Skin epidermis (tissue), 12 donors: ENCODE measurements around the gene GCA.

Source experiments
- H3K27ac ChIP-seq, 21 experiments: fragments of 200-600 bp; sonication (generic) in 11 of 21; one replicate each; pipeline ENCODE4 v1.5.0; 2020; ENCODE audit warnings: mild to moderate bottlenecking in 3 of 21, inconsistent platforms in 2 of 21, moderate library complexity in 2 of 21
- H3K4me3 ChIP-seq, 7 experiments: fragments of 200-600 bp; sonication (generic) in 2 of 7; one replicate each; pipeline ENCODE4 v1.5.0; 2020; ENCODE audit warnings: inconsistent platforms in 2 of 7, mild to moderate bottlenecking in 2 of 7, moderate library complexity in 1 of 7

The GCA gene, protein sequence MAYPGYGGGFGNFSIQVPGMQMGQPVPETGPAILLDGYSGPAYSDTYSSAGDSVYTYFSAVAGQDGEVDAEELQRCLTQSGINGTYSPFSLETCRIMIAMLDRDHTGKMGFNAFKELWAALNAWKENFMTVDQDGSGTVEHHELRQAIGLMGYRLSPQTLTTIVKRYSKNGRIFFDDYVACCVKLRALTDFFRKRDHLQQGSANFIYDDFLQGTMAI

DNA sequence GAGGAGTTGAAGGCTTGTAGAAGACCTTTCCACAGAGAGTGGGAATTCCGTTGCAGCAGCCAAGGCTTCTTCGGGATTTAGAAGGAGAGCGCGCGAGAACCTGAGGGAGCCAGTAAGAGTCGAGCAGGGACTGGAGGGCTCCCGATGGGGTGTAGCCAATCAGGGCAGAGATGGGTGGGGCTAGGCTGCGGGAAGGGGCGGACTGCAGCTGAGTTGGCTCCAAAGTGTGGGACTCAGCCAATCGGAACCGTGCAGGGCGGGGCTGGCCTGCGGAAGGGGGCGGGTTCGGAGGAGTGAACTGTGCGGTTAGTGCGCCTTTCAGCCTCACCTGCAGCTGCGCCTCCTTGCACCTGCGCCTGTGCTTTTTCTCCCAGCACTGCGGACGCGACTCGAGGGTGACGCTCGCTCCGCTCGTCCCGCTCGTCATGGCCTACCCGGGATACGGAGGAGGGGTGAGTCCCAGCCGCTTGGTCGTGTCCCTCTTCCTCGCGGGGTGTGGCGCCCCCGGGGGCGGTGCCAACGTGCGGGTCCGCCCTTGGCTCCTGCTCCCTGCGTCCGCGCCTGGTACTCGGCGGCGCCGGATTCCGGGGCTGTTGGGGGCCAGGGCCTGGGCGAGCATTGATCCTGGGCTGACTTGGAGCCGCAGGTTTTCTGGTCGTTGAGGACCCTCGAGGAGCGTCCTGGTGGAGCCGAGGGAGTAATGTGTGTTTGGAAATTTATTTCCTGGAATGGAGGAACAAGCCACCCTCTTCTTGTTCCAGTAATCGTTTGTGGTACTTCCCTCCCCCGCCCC, at the start of gene GCA:
Gene GCA (plus strand): TSS at position 309 of the 793 bp plus-strand sequence. CDS start 117 bp downstream, at position 426.
- Histone ChIP-seq H3K27ac (peak within 1 kb of the TSS; percentile 7 to 86 (median 74)), H3K4me3 (peak within 1 kb of the TSS; percentile 55 to 78 (median 70))

DNA sequence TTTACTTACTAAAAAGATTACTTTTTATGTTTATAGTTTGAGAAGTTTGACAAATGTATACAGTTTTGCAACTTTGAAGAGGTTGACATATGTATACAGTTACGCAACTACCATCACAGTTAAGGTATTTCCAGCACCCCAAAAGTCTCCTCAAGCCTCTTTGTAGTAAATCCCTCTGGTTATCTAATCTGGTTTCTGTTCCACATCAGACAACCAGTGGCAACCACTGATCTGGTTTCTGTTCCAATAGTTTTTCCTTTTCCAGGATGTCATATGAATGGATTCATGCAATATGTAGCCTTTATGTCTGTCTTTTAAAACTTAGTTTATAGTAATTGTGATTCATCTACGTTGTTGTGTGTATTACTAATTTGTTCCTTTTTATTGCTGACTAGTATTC, 48.9 kb upstream of the GCA start:
- Histone ChIP-seq H3K27ac (no peak overlapping the region), H3K4me3 (no peak overlapping the region)

DNA sequence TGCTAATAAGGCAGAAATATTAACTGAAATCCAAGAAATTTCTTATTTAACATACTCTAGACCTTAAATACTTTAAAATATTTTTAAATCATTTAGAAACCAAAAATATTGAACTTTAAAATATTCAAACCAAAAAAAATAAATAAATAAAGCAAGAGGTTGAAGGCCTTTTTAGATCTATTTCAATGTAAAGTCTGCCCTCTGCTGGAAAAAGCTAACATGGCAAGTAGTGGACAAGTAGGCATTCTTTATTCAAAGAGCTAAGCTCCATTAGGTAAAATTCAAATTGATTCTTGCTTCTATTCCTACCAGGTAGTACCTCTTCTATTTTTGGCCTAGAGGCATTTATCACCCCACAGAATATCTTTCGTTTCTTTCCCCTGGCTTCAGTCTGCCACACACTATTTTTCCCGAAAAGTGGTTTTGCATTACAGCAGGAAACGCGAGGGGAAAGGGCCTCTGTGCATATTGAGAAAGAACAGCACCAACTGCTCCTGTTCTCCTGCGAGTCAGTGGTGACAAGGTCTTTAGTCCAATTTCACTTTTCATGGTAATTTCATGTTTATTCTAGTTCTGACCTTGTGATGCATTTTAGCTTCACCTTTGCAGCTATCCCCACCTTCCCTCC, 45.9 kb upstream of the GCA start:
- Histone ChIP-seq H3K27ac (no peak overlapping the region), H3K4me3 (no peak overlapping the region)

DNA sequence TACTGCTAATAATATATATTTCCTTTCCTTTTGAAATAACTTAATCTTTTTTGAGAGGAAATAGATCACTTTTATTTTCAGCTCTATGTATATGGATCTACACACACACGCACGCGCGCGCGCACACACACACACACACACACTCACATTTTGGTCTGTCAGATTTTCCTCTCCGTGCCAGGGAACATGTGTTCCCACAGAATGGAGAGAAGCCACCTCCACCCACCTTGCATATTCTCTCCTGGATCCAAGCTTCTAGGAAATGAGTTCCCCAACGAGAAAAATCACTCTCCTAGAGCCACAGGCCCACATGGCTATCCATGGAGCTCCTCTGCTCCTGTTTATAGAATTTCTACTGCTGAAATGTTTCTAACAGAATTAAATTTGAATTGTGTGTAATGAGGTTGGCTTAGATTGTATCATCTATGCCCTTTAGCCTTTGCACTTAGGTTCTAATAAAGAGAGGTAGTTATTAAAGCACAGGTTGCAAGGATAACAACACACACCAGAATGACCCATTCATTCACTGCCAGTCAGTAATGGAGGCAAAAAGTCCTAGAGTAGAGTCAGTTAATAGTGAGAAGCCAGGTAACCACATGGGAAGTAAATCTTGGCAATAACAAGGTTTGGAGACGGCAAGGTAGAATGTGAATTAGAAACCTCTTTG, 45.1 kb upstream of the GCA start:
- Histone ChIP-seq H3K27ac (no peak overlapping the region), H3K4me3 (no peak overlapping the region)

DNA sequence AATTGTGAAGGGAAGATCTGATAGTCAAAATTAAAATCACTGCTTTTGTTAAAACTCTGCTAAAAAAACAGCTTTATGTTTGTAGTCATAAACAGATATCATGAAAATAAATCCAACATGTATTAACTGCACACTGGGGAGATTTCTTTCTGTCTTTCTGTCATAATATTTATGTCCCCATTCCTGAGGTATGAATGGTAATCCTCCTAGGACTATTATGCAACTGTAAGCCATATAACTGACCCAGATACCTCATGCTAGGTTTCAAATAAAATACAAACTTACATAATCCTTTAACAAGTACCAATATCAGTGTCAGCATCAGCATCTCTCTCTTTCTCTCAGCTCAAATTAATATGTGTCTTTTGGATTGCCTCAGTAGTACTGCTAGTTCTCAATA, 43.7 kb upstream of the GCA start:
- Histone ChIP-seq H3K27ac (no peak overlapping the region), H3K4me3 (no peak overlapping the region)

DNA sequence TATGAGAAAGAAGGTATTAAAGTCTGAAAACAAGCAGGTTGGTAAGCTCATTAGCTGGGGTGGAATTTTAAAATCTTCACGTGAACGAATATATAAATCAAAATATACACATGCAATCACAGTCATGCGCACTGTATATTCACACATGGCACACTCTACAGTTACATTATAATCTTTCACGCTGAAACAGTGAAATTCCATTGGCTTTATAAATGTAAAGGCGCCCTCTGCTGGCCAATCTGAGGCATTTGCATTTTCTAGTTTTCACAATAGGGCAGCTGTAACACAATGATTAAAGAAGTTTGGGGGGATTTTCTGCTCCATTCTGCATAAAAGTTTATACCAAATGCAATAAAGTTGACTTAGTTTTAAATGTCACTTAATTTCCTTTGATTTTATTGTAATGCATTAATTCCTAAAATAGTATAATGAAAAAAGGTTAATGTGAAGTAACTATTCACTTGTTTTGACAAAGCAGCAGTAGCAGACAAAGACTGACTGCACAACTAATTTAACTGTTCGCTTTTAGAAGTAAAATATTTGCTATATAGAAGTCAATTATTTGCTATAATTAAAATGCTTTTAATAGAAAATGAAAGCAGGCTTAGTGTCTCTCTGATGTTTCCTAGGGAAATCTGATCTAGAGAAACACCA, 42.7 kb upstream of the GCA start:
- H3K4me3 ChIP-seq = no peak overlapping the region
- H3K27ac ChIP-seq = no peak overlapping the region

DNA sequence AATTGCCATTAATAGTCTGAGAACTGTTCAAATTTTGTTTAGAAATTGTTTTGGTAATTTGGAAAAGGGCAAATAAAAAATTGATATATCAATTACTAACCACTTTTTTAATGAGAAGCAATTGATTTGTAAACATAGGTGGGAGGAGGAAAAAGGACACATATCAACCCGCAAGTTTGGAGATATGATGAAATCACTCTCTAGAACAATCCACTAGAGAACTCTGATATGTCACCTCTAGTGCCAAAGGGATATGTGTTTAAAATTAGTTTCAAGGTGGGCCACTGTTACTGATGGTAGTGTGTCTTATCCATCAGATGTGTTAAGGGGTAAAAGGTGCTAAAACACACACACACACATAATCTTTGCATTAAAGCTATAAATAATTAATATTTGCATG, 42.1 kb upstream of the GCA start:
- Histone ChIP-seq H3K4me3 (no peak overlapping the region), H3K27ac (no peak overlapping the region)

DNA sequence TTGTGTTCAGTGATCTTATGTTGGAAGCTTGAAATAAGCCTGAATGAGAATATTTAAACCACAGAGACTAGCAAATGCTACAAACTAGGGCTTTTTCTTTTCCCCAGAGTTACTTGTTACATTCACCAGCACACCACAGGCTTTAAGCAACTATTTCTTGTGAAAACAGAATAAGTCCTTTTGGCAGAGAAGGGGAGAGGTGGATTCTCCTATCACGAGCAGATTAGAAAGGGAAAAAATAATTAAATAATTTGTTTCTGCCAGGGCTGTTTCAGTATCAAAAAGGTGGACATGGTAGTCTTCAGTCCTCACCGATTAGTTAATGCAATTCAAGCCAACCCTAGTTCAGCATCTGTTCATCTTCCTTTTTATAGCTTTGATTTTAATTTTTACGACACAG, 38.0 kb upstream of the GCA start:
- no peak overlapping the region for H3K4me3 ChIP-seq
- H3K27ac ChIP-seq = no peak overlapping the region

DNA sequence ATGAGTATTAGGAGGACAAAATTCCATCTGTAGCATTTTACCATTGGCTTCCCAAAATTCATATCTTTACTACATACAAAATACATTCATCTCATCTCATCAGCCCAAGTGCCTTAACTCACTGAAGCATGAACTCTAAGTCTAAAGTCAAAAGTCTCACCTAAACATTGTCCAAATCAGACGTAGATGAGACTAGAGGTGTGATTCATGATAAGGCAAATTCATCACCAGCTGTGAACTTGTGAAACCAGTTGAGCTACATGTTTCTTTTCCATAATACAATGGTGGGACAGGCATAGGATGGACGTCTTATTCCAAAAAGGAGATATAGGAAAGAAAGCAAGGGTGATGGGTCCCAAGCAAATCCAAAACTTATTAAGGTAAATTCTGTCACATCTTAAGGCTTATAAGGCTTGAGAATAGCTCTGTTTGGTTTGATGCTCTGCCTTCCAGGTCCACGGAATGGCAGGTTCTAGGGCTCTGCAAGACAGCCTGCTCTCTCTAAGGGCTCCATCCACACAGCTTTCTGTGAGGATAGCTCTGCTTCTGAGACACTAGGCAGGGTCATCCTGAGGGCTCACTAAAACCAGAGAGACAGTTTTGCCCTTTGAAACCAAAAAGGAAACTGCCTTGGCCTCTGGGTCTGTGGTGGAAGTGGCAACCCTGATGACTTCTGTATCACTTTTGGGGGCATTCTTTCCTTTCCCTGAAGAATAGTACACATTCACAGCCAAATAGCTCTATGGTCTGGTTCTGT, 35.0 kb upstream of the GCA start:
- H3K27ac ChIP-seq = peak overlapping the region in 1 of 21 experiments; percentile 35

DNA sequence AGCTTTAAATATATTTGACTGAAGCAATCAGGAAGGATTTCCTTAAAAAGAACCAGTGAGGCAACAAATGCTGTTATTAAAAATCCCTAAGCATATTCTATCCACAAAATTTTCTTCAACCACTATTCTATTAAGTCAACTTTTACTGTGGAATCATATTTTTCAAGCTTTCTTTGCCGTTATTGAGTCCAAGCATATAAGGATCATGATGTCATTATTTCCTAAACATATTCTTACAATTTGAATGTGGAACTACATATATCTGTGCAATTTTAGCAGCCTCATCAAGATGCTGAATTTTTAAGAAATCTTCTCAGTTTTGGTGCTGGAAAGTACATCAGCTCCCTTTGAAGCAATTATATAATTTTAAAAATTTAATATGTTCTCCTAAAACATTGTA, 31.1 kb upstream of the GCA start:
- no peak overlapping the region for H3K4me3 ChIP-seq
- H3K27ac ChIP-seq = no peak overlapping the region

More for the DNA sequence above, 35.0 kb upstream of the GCA start:
- no peak overlapping the region for H3K4me3 ChIP-seq

DNA sequence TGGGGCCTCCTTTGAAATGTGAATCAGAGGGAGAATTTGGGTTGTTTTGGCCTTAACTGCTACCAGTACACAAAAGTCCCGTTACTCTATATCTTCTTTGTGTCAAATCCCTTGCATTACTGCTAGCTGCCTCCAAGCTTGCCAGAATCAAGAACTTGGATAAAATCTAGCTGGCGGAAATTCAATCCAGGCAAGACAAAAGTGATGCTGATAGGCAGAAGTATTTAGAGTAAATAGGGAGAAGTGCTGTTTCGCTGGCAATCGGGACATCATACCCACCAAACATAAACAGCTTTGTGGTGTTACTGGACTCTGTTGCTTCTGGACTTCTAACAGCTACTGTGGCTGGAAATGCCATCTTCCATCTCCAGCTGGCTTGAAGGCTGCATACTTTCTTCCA, 28.0 kb upstream of the GCA start:
- Histone ChIP-seq H3K4me3 (peak overlapping the region in 2 of 7 experiments; percentile 7 to 98), H3K27ac (no peak overlapping the region)

DNA sequence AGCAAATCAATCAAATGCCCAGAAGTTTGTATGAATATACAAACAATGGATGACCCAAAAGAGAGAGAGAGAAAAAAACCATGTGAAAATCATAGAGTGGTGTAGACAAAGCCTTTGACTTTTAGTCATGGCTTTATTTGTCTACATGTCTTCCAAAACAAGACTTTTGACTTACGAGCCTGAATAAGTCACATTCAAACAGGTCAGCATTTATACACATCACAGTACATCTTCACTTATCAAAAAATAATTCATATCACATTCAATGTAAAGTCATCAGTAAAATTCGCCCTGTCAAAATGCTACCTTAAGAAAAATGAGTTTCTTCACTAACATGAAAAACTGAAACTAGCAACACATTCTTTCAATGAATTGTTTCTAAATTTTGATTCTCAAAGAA, 27.3 kb upstream of the GCA start:
- peak overlapping the region in 5 of 7 experiments; percentile 56 to 98 (median 97) for H3K4me3 ChIP-seq
- peak overlapping the region in 1 of 21 experiments; percentile 98 for H3K27ac ChIP-seq

DNA sequence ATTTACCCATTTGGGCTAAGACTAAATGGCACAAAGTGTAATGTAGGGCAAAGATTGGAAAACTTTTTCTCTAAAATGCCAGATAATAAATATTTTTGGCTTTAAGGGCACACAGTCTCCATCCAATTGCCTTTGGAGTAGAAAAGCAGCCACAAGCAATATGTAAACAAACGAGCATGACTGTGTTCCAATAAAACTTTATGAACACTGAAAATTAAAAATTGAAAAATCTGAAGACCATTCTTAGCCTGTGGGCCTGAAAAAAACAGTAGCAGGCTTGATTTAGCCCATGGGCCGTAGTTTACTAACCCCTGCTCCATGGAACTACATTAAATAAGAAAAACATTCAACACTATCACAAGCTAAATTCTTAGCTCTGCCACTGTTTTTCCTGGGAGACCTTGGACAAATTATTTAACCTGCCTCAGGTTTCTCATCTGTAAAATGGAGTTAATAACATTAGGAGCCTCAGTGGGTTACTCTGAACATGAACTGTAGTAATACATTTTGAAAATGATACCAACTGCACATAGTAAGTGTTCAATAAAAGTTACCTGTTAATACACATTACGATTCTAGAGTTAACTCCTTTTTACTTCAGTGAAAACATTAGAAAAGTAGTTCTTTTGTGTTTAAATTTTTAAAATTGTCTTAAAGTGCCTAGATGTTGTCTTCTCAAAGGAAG, 26.7 kb upstream of the GCA start:
- peak overlapping the region in 17 of 21 experiments; percentile 86 to 99 (median 94) for H3K27ac ChIP-seq
- H3K4me3 ChIP-seq = peak overlapping the region; percentile 56 to 98 (median 77)

DNA sequence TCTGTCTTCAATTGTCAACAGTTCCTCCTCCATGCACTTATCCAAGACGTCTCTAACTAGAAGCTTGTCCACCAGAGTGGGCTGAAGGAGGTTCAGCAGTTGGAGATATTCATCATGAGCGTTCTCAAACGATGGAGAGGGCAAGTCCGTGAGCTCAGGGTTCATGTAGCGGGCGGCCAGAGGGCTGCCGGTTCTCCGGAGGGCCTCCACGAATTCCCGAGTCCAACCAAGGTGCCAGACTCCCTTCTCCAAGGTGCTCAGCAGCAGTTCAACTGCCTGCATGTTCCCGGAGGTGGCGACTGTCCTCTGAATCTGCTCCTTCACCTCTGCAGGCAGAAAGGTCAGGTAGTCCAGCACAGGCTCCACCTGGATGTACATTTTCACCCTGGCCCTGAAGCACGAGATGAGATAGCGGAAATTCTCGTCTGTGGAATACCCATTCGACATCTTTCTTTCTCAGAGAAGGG, 26.0 kb upstream of the GCA start:
- Histone ChIP-seq H3K27ac (peak overlapping the region; percentile 69 to 99 (median 94)), H3K4me3 (peak overlapping the region; percentile 56 to 98 (median 77))

DNA sequence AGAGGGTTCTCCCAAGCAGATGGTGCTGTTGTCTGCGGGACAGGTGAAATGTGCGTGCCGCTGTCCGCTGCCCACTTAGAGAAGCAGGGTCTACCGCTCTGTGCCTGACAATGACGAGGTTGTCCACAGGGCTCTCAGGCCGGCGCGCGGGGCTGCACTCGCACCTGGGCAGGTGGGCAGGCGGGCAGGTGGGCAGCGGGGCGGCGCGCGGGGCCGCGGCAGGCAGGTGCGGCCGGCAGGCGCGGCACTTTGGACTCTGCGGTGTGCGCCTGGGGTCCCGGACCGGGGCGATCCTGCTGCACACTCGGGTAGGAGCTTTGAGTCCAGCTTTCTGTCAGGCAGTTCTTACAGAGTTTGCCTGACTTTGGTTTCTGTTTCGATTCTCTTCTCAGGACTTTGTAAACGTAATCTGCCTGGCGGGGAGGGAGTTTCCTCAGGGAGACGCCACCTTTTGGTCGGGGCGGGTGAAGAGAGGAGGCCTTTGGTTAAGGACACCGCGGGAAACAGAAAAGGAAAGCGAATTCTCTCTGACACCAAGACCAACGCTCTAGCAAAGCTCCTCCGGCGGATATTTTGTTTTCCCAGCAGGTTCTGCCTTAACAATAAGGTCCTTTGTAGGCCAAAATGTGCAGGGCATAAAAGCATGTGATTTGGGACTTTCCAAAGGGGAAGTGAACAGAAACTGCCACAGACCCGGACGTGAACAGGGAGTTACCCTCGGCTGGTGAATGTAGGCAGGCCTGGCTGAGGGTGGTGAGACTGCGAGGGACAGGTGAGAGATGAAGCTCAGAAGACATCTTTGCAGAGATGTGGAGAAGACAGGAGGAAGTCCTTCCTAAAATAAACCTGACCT, 25.4 kb upstream of the GCA start, which contains the start of gene IFIH1:
Gene IFIH1 (minus strand): TSS at position 357 of the 853 bp plus-strand sequence. CDS start 377 bp downstream, outside the sequence.
- Histone ChIP-seq H3K27ac (peak within 1 kb of the TSS; percentile 69 to 99 (median 94)), H3K4me3 (peak within 1 kb of the TSS; percentile 56 to 98 (median 77))

DNA sequence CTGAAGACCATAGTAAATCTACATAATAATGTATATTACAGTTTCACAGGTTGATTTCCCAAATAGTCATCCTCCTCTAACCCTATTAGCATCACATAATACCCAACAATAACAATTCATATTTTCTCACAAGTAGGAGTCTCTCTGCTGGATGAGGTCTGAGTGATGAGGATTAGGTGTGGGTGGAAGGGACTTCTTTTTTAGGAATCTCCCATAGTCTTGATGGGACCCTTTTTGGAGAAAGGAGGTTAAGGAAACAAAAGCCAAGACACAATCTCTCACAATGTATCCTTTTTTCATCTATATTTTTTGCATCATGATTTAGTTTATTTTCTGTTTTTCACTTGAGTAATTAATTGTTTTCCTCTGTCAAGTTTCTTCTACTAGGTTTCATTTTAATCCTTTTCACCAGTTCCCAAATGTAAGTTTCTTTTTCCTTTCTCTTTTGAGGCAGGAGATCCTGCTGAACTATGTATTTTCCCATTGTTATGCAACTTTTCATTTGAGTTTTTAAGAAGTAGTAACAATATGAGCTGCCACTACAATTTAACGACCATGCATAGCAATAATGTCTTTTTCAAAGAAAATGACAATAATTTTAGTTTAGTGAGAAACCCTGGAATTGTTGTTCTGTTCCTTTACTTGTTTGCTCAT, 22.9 kb upstream of the GCA start:
- no peak overlapping the region for H3K4me3 ChIP-seq
- H3K27ac ChIP-seq = peak overlapping the region in 3 of 21 experiments; percentile 7 to 99 (median 98)

DNA sequence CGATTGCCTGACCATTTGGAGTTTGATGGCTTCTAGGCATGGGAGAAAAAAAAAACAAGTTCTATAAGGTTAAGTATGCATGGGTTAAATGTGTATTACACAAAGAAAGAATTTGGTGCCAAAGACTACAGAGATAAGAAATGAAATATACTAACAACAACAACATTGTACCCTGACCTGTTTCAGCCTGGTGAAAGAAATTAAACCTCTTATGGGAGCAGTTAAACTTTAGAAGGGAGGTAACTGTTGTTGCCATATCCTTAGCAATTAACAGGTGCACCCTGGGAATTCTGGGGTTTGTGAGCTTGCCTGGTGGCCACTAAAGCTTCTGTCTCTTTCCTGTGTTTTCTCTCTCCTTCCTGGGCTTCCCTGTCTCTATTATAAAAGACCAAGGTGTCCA, 19.0 kb upstream of the GCA start:
- Histone ChIP-seq H3K4me3 (no peak overlapping the region), H3K27ac (no peak overlapping the region)
